Testis (tissue), 3 donors: ENCODE measurements around the gene APPBP2. TPM values are rescaled to one million over a fixed set of nuclear protein-coding genes. Genes with fewer than 3 reads are reported as not detected.

Experiments
- DNase-seq: peaks from one replicate; pipeline ENCODE4 v3.0.0-alpha.2; 2019
- H3K27ac ChIP-seq, 2 donors: fragments of 200-600 bp; sonication (generic); one replicate each; pipeline ENCODE4 v1.5.1; 2019
- H3K27me3 ChIP-seq: fragments of 200-600 bp; sonication (generic); one replicate; pipeline ENCODE4 v1.5.1; 2019
- H3K36me3 ChIP-seq: fragments of 200-600 bp; sonication (generic); one replicate; pipeline ENCODE4 v1.5.1; 2017; ENCODE audit warnings: low read depth; ENCODE audit errors: missing control alignments
- H3K4me1 ChIP-seq: fragments of 200-600 bp; sonication (generic); one replicate; pipeline ENCODE4 v1.5.1; 2019
- H3K4me3 ChIP-seq, 2 donors: fragments of 200-600 bp; sonication (generic); one replicate each; pipeline ENCODE4 v1.5.1; 2017 to 2019
- H3K9me3 ChIP-seq: fragments of 200-600 bp; sonication (generic); one replicate; pipeline ENCODE4 v1.5.1; 2017
- CTCF ChIP-seq, 3 experiments: fragments of 450-650 bp in 2 of 3; fragments of 200-600 bp in 1 of 3; sonication (generic) in 1 of 3; IDR thresholded peaks; one replicate each; pipeline ENCODE4 v1.5.1; 2016 to 2019; ENCODE audit warnings: antibody characterized with exemption in 3 of 3, mild to moderate bottlenecking in 2 of 3, moderate library complexity in 1 of 3
- POLR2A ChIP-seq: fragments of 450-650 bp; IDR thresholded peaks from one replicate; pipeline ENCODE4 v1.6.1; 2017; ENCODE audit warnings: antibody characterized with exemption, mild to moderate bottlenecking, moderate library complexity
- WGBS, 2 donors: methylation state at CpG; one replicate each; pipeline ENCODE4 v1.1.5; 2018; 5-methylcytosine and 5-hydroxymethylcytosine counted together
- intact Hi-C: fragments of 100-400 bp; cut with DNase I; formaldehyde crosslinking; loops from one replicate; pipeline ENCODE4 v1.15.1; 2023; ENCODE audit warnings: low total_unique reads
- polyA plus RNA-seq: library from polyadenylated mRNA; stranded (reverse); fragments of 350-450 nt; fragmentation: Illumina TruSeq; extraction: RNeasy Lipid Tissue Mini Kit (QIAGEN cat#74804); gene quantifications from one replicate; pipeline ENCODE4 v1.2.3, GENCODE V29; 2014; ENCODE audit warnings: low read depth, low replicate concordance; ENCODE audit not compliant: insufficient read depth
- total RNA-seq, 2 donors: library from RNA; depleted of rRNA; stranded (reverse); fragments of >200 nt; gene quantifications; one replicate each; pipeline ENCODE4 v1.2.3, GENCODE V29; 2016

Gene APPBP2
- total and polyA plus RNA-seq, 3 donors from 2014 or later: 58.2 to 98.4 (median 58.9) TPM

DNA sequence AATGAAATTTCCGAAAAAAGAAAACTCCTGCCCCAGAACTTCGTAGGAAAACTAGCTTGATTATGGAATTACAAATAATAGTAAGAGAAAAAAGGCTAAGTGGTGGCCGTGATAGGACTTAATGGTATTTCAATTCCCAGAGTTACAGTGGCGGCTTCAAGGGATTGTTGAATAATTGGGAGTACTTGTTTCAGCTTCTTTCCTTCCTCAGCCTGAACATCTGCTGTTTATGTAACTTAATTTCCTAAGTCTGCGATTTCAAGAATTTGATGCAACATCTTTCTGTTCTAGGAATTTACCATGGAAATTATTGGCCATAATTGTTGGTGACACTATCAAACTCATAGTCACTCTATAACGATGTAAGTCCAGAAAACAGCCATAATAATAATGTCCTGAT, 684 bp upstream of the APPBP2 start:
- WGBS, 2 donors: 12 to 13% methylated on average over 6 of the region's 6 CpGs
- no peak for DNase-seq
- H3K27me3 ChIP-seq: no peaks in the 10 kb centered on the region
- peaks cover 15% of the 10 kb centered on the region for H3K4me1 ChIP-seq
- H3K4me3 ChIP-seq: peak overlapping the region; percentile 87 to 99
- no peaks in the 10 kb centered on the region for H3K36me3 ChIP-seq
- H3K9me3 ChIP-seq: no peaks in the 10 kb centered on the region
- no peak for TF ChIP-seq CTCF (IDR thresholded peaks at IDR 0.05)
- TF ChIP-seq POLR2A: no peak
- intact Hi-C loops: no loop called here
- peak overlapping the region in 1 of 2 donors; percentile 100 for H3K27ac ChIP-seq

DNA sequence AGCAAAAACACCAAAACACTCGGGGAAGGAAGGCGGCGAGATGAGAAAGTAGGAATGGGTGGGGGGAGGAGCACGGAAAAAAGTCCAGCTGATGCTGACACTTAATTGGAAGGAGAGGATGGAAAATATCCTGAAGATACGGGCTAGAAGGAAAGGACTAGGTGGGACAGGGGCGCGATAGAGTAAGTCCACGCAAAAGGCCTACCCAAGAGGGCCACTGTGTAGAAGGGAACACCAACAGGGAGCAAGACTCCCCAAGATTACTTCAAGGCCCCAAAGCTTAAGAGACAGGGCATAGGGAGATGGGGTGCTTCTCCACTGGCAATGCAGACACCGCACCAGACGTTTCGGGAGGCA, 736 bp downstream of the APPBP2 start:
- Histone ChIP-seq H3K27ac (peak overlapping the region; percentile 99 to 100), H3K9me3 (no peaks in the 10 kb centered on the region), H3K27me3 (no peaks in the 10 kb centered on the region), H3K36me3 (no peaks in the 10 kb centered on the region), H3K4me3 (peak overlapping the region; percentile 87 to 99), H3K4me1 (peaks cover 23% of the 10 kb centered on the region)
- WGBS, 2 donors: 0% methylated on average over 11 of the region's 11 CpGs
- DNase-seq: peak; percentile 23
- intact Hi-C loops: no loop called here
- no peak for TF ChIP-seq POLR2A

DNA sequence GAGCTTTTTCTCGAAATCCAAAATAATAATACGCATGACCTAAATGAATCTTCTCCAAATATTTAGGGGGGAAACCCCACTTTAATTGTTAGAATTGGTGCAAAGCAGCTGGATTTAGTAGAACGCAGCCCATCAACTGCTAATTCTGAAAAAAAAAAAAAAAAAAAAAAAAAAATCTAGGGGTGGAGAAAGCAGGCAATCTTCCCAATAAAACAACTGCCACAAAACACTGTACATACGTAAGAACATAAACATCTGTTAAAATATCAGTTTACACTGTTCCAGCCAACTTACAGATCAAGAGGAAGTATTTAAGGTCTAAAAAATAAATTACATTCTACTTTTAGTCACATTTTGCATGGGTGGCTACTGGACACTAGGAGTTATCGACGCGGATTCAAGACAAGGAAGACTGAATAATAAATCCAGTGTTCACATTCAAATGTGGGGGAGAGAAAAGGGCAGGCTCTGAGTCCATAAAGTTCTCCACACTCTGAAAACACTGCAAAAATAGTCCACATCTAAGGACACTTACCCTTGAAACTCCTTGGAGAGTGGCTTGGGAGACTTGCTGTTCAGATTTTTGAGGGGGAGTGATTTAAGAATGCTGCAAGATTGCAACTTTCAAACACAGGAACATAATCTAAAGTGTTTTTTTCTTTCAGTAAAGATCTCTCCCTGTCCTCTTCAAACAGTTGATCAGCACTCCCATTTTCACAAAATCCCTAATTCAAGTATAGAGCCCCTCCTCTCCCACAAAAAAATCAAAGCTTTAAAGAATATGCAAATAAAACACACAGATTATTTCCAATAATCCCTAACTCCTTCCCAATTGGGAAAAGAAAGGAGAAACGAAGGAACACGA, 1.3 kb downstream of the APPBP2 start:
- WGBS, 2 donors: 4 to 7% methylated on average over 9 of the region's 9 CpGs
- intact Hi-C loops: no loop called here
- Histone ChIP-seq H3K9me3 (no peaks in the 10 kb centered on the region), H3K27ac (peak overlapping the region; percentile 99 to 100), H3K27me3 (no peaks in the 10 kb centered on the region), H3K36me3 (no peaks in the 10 kb centered on the region), H3K4me1 (peaks cover 23% of the 10 kb centered on the region), H3K4me3 (peak overlapping the region; percentile 87 to 99)
- TF ChIP-seq POLR2A: no peak
- TF ChIP-seq CTCF (IDR thresholded peaks at IDR 0.05): no peak
- DNase-seq: peak; percentile 37

GRCh38 chr17:60523822-60524221, 2.2 kb downstream of the APPBP2 start:
- Histone ChIP-seq H3K36me3 (no peaks in the 10 kb centered on the region), H3K27me3 (no peaks in the 10 kb centered on the region), H3K4me3 (peak overlapping the region; percentile 87 to 99), H3K27ac (peak overlapping the region; percentile 42 to 99), H3K4me1 (peaks cover 23% of the 10 kb centered on the region), H3K9me3 (no peaks in the 10 kb centered on the region)
- 2 to 3% methylated on average over 1 of the region's 1 CpG for WGBS, 2 donors
- DNase-seq: no peak
- TF ChIP-seq POLR2A: no peak
- TF ChIP-seq CTCF (IDR thresholded peaks at IDR 0.05): no peak
- intact Hi-C loops: no loop called here

DNA sequence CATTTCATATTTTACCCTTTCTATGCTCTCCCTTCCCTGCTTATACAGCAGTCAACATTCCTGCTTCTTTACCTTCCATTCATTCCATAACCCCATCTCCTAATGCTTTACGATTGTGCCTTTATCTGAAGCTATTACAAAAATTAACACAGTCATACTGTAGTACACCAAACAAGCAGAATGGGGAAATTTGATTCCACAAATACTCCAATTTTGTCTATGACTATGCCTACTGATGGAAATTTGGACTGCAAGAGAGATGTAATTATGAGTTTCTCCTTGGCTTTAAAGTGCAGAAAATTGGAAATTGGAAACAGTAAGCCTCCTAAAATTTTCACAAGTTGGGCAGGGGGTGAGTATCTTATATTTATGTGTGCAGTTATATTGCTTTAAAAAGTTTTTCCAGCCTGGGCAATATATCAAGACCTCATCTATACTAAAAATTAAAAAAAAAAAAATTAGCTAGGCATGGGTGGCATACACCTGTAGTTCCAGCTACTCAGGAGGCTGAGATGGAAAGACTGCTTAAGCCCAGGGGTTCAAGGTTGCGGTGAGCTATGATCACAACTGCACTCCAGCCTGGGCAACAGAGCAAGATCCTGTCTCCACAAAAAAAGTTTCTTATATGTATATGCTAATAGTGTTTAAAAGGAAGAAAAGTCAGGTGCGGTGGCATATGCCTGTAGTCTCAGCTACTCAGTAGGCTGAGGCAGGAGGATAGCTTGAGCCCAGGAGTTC, 3.0 kb downstream of the APPBP2 start:
- 56 to 63% methylated on average over 3 of the region's 3 CpGs for WGBS, 2 donors
- TF ChIP-seq POLR2A: no peak
- no peak for TF ChIP-seq CTCF (IDR thresholded peaks at IDR 0.05)
- H3K4me1 ChIP-seq: peaks cover 23% of the 10 kb centered on the region
- H3K27ac ChIP-seq: peak overlapping the region in 1 of 2 donors; percentile 99
- H3K36me3 ChIP-seq: no peaks in the 10 kb centered on the region
- intact Hi-C loops: no loop called here
- peak overlapping the region; percentile 87 to 99 for H3K4me3 ChIP-seq
- no peaks in the 10 kb centered on the region for H3K9me3 ChIP-seq
- no peaks in the 10 kb centered on the region for H3K27me3 ChIP-seq
- DNase-seq: no peak
